Fibroblast of lung (primary cell): ENCODE results near the gene LAT.
"Not testable (repeated sequence)": the region's sequence is repeated elsewhere in the genome, so short reads cannot be mapped to it uniquely, and the experiment has no call there.

ENCODE experiments used
- CTCF ChIP-seq, 2 donors: IDR thresholded peaks in 1 of 2; conservative IDR thresholded peaks in 1 of 2; 1 replicate in 1 of 2; 2 replicates in 1 of 2; pipeline ENCODE4 v1.5.1; 2011 to 2012; ENCODE audit warnings: low read length in 2 of 2, control low read depth in 1 of 2, inconsistent platforms in 1 of 2, low read depth in 1 of 2, mild to moderate bottlenecking in 1 of 2
- EZH2 ChIP-seq: IDR thresholded peaks from 2 replicates; pipeline ENCODE4 v1.5.1; 2012; ENCODE audit warnings: low read length, control low read depth, mild to moderate bottlenecking; ENCODE audit errors: missing control alignments

GRCh38 chr16:28939825-28940224 lies 45.0 kb upstream of the LAT start:
- not testable (repeated sequence) for TF ChIP-seq CTCF (conservative IDR thresholded peaks at IDR 0.05 in 1 of 2, IDR thresholded peaks at IDR 0.05 in 1 of 2; ENCODE audit: low read depth in 1 of 2, low read length in 2 of 2); EZH2
